SJCRH30 (cell line): ENCODE measurements around the gene STARD5. TPM values are rescaled to one million over a fixed set of nuclear protein-coding genes. Genes with fewer than 3 reads are reported as not detected.
A peak's percentile ranks its signal among the peaks of the same experiment; 100 is the strongest.
"Not testable (repeated sequence)": the region's sequence is repeated elsewhere in the genome, so short reads cannot be mapped to it uniquely, and the experiment has no call there.

Source experiments
- DNase-seq, 2 experiments: peaks; one replicate each; pipeline ENCODE4 v3.0.0-alpha.2; 2015 to 2020
- H3K27ac ChIP-seq: fragments of 250-450 bp; sonication (Bioruptor Pico); 2 replicates; pipeline ENCODE4 v1.5.1; 2020; ENCODE audit warnings: mild to moderate bottlenecking, moderate library complexity
- H3K27me3 ChIP-seq: fragments of 250-450 bp; sonication (Bioruptor Pico); 2 replicates; pipeline ENCODE4 v1.5.1; 2020; ENCODE audit warnings: mild to moderate bottlenecking, moderate library complexity
- H3K36me3 ChIP-seq: fragments of 250-450 bp; sonication (Bioruptor Pico); 2 replicates; pipeline ENCODE4 v1.5.1; 2020; ENCODE audit warnings: mild to moderate bottlenecking, moderate library complexity
- H3K4me1 ChIP-seq: fragments of 250-450 bp; sonication (Bioruptor Pico); 2 replicates; pipeline ENCODE4 v1.5.1; 2020; ENCODE audit warnings: mild to moderate bottlenecking, moderate library complexity
- H3K4me3 ChIP-seq: fragments of 250-450 bp; sonication (Bioruptor Pico); 2 replicates; pipeline ENCODE4 v1.5.1; 2020; ENCODE audit warnings: mild to moderate bottlenecking, moderate library complexity
- H3K9me3 ChIP-seq: fragments of 250-450 bp; sonication (Bioruptor Pico); replicated peaks from 2 replicates; pipeline ENCODE4 v1.5.1; 2020; ENCODE audit warnings: mild to moderate bottlenecking, moderate library complexity
- total RNA-seq: library from RNA; depleted of rRNA; stranded (reverse); fragments of >200 nt; shearing (Covaris generic); gene quantifications from 2 replicates; pipeline ENCODE4 v1.2.3, GENCODE V29; 2014

Gene STARD5
- total RNA-seq, 1 experiment from 2014 or later, result 3.8 TPM

DNA sequence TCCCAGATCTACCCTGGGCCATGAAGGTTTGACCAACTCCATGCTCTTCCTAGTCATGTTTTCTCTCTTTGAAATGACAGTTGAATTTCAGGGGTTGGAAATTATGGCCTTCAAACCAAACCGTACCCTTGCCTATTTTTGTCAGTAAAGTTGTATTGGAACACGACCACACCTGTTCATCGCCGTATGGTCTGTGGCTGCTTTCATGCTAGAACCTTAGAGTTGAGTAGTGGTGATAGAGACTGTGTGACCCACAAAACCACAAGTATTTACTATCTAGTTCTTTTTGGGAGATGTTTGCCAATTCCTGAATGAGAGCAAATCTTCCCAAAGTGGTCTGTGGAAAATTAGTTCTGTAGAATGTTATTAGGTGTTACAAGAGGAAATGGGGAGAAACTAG lies 24.0 kb upstream of the STARD5 start:
- H3K9me3 ChIP-seq, result no peaks in the 10 kb centered on the region
- no peaks in the 10 kb centered on the region for H3K4me1 ChIP-seq
- no peak overlapping the region for H3K27ac ChIP-seq
- no peaks in the 10 kb centered on the region for H3K36me3 ChIP-seq
- no peak for DNase-seq
- H3K27me3 ChIP-seq, result no peaks in the 10 kb centered on the region
- H3K4me3 ChIP-seq, result no peak overlapping the region

- no peaks in the 10 kb centered on the region for H3K9me3 ChIP-seq
- no peaks in the 10 kb centered on the region for H3K36me3 ChIP-seq
- H3K27me3 ChIP-seq, result no peaks in the 10 kb centered on the region
- no peak overlapping the region for H3K27ac ChIP-seq
- no peak for DNase-seq
- no peaks in the 10 kb centered on the region for H3K4me1 ChIP-seq
- no peak overlapping the region for H3K4me3 ChIP-seq
These were observed 22.7 kb upstream of the STARD5 start for GRCh38 chr15:81346611-81347010.

GRCh38 chr15:81343371-81343770 lies 19.4 kb upstream of the STARD5 start:
- Histone ChIP-seq H3K36me3 (no peaks in the 10 kb centered on the region), H3K9me3 (no peaks in the 10 kb centered on the region), H3K4me1 (no peaks in the 10 kb centered on the region), H3K27me3 (no peaks in the 10 kb centered on the region), H3K4me3 (no peak overlapping the region), H3K27ac (no peak overlapping the region)
- DNase-seq, result no peak

- Histone ChIP-seq H3K27me3 (no peaks in the 10 kb centered on the region), H3K9me3 (no peaks in the 10 kb centered on the region), H3K4me3 (no peak overlapping the region), H3K36me3 (no peaks in the 10 kb centered on the region), H3K27ac (no peak overlapping the region), H3K4me1 (no peaks in the 10 kb centered on the region)
- DNase-seq, result no peak
These were observed 17.4 kb upstream of the STARD5 start for GRCh38 chr15:81341351-81341750.

- Histone ChIP-seq H3K36me3 (no peaks in the 10 kb centered on the region), H3K4me1 (no peaks in the 10 kb centered on the region), H3K27me3 (no peaks in the 10 kb centered on the region), H3K9me3 (no peaks in the 10 kb centered on the region), H3K4me3 (no peak overlapping the region), H3K27ac (no peak overlapping the region)
- no peak for DNase-seq
These were observed 15.9 kb upstream of the STARD5 start for GRCh38 chr15:81339851-81340250.

DNA sequence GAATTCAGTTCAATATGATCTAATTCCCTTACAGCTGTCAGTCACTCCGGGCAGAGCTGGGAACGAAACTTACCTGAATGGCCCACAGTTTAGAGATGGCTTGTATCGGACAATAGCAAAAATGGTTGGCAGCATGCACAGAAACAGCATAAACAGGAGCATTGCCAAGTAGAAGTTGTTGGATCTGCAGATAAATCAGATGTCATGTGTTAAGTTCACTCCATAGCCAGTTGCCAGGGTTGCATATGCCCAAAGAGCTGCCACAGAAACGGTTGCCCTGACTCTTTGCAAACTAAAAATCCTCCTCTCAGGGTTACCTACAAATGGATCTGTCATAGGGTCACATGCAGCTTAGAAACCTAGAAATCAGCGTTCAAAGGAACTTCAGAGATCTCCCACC lies 15.4 kb upstream of the STARD5 start:
- H3K27me3 ChIP-seq, result no peaks in the 10 kb centered on the region
- DNase-seq, result no peak
- H3K4me1 ChIP-seq, result no peaks in the 10 kb centered on the region

DNA sequence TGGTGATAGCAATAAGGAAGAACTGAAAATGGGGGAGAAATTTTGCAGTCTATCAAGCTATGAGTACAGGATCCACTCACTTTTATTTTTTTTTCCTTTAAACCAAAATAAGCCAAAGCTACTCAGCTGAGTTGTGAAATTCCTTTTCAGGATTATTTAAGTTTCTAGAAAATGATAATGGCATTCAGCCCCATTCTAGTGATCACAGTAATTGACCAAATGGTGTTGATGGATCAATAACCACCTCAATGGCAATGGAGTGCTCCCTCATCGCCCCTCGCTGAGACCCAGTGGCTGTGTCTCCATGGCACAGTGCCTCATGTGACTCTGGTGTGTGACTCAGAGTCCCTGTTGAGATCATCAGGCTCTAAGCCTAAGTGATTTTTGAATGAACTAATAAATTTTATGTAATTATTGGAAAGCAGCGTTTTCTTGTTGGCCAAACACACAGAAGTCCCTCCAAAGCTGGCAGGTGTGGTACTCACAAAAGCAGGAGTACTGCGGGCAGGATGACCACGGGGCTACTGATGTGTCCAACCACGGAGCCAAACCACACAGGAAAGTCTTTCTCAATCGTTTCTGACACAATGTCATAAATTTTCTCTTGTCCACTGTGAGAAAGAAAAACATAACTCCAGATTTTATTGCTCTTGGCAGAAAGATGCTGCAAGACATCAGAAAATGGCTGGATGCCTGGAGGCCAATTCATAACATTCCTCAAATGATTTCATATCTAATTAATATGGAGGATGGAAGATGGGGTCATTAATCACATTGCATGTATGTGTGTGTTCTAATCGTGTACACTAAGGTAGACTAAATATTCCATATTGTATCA lies 14.4 kb upstream of the STARD5 start:
- no peak for DNase-seq
- Histone ChIP-seq H3K4me3 (no peak overlapping the region), H3K9me3 (no peaks in the 10 kb centered on the region), H3K27me3 (no peaks in the 10 kb centered on the region), H3K4me1 (no peaks in the 10 kb centered on the region), H3K27ac (no peak overlapping the region), H3K36me3 (no peaks in the 10 kb centered on the region)

More for the DNA sequence above, 15.4 kb upstream of the STARD5 start:
- Histone ChIP-seq H3K36me3 (no peaks in the 10 kb centered on the region), H3K4me3 (no peak overlapping the region), H3K27ac (no peak overlapping the region), H3K9me3 (no peaks in the 10 kb centered on the region)

DNA sequence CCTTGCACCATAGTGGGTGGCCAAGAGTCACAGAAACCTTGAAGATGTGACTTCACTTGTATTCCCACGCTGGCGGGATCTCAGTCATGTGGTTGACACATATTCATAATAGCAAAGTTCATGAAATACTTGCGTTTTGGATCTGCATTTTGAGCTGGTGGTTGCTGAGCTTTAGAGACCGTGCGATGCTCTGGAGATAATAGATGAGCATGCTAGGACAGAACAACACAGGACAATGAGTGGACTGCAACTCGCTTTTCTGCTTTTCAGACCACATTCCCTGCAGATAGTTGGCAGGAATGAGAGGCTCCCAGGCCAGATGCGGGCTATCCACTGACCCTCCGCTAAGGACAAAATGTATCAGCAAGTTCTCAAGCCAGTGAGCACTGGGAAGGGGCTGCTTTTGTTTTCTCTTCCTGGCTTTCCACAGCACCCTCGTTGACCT lies 13.8 kb upstream of the STARD5 start:
- no peak for DNase-seq

DNA sequence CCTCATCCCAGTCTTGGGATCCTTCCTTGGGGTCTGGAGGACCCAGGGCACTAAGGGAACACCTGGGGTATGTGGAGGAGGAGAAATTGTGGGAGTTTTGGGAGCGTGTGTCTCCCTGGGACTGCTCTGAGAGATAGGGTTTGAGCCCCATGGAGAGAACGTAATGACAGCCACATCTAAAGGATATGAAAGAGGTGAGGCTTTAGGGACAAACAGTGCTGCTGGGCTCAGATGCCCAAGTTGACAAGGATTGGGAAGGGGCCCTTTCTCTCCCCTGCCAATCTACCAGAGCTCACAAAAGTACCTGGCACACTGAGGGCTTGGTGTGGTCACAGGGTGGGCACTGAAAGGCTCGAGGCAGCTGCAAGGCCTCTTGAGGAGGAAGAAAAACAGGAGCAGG lies 13.3 kb upstream of the STARD5 start:
- Histone ChIP-seq H3K36me3 (no peaks in the 10 kb centered on the region), H3K27ac (no peak overlapping the region), H3K4me1 (no peaks in the 10 kb centered on the region), H3K9me3 (no peaks in the 10 kb centered on the region), H3K27me3 (no peaks in the 10 kb centered on the region), H3K4me3 (no peak overlapping the region)
- no peak for DNase-seq

More for the DNA sequence above, 13.8 kb upstream of the STARD5 start:
- no peaks in the 10 kb centered on the region for H3K36me3 ChIP-seq
- no peaks in the 10 kb centered on the region for H3K4me1 ChIP-seq
- H3K27ac ChIP-seq, result no peak overlapping the region
- H3K27me3 ChIP-seq, result no peaks in the 10 kb centered on the region
- H3K4me3 ChIP-seq, result no peak overlapping the region
- H3K9me3 ChIP-seq, result no peaks in the 10 kb centered on the region

GRCh38 chr15:81336568-81336967 lies 12.6 kb upstream of the STARD5 start:
- Histone ChIP-seq H3K27ac (no peak overlapping the region), H3K36me3 (no peaks in the 10 kb centered on the region), H3K9me3 (no peaks in the 10 kb centered on the region), H3K27me3 (no peaks in the 10 kb centered on the region), H3K4me1 (no peaks in the 10 kb centered on the region), H3K4me3 (no peak overlapping the region)
- DNase-seq, result no peak

DNA sequence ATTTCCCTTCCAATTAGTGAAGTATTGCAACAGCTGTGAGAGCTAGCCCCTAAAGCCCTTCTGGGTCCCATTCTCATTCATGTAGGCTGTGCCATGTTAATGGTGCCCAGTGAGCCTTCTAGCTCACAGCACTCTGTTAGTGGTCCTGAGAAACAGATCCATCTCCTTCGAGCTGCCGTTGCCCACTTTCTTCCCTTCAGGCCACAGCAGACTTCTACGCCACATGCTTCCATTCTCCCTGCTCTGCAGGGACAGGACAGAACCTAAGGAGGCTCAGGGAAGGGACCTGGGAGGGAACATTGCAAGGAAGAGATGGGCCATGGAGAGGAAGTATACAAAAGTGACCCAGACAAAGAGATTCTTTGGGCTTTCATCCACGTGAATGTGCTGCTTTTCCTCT lies 11.7 kb upstream of the STARD5 start:
- H3K36me3 ChIP-seq, result no peaks in the 10 kb centered on the region
- no peaks in the 10 kb centered on the region for H3K9me3 ChIP-seq
- DNase-seq, result peak in 1 of 2 experiments; percentile 15
- no peak overlapping the region for H3K4me3 ChIP-seq
- no peaks in the 10 kb centered on the region for H3K4me1 ChIP-seq
- no peaks in the 10 kb centered on the region for H3K27me3 ChIP-seq
- no peak overlapping the region for H3K27ac ChIP-seq

GRCh38 chr15:81334768-81335435 lies 11.0 kb upstream of the STARD5 start:
- no peak for DNase-seq
- Histone ChIP-seq H3K27me3 (no peaks in the 10 kb centered on the region), H3K4me1 (no peaks in the 10 kb centered on the region), H3K4me3 (no peak overlapping the region), H3K9me3 (no peaks in the 10 kb centered on the region), H3K36me3 (no peaks in the 10 kb centered on the region), H3K27ac (no peak overlapping the region)

DNA sequence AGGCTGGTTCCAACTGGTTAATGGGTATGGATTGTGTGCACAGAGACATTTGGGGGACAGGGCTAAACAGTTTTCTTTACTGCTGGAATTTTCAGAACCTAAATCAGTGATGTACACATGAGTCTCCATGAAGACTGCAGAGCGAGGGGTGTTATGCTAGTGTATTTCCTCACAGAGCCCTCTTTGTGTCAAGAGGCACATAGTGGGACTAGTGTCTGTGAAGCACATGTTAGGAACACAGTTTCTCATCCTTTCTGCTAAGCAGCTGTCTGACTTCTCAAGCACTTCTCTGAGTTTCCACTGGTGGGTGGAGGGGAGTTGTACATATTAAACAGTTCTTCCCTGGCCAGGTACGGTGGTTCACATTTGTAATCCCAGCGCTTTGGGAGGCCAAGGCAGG lies 9.4 kb upstream of the STARD5 start:
- Histone ChIP-seq H3K36me3 (no peaks in the 10 kb centered on the region), H3K9me3 (no peaks in the 10 kb centered on the region), H3K27me3 (no peaks in the 10 kb centered on the region), H3K4me1 (no peaks in the 10 kb centered on the region), H3K27ac (no peak overlapping the region), H3K4me3 (no peak overlapping the region)
- no peak for DNase-seq

DNA sequence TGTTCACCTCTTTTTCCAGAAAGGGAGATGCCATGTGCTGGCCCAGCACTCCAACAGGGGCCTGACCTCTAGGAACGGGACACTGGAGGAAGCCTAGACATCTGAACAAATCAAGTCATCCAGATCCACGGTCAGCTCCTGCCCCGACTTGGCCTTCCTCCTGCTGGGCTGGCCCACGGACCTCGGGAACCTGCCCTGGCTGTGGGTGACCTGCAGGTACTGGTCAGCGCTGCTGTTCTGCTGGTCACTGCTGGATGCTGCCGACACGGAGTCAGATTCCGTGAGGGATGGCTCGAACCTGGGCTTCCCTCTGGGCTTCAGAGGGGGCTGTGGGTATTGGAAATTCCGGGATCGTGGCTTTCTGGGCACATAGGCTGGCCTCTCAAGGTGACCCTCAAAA lies 8.4 kb upstream of the STARD5 start:
- Histone ChIP-seq H3K36me3 (no peaks in the 10 kb centered on the region), H3K4me1 (no peaks in the 10 kb centered on the region), H3K27ac (no peak overlapping the region), H3K9me3 (no peaks in the 10 kb centered on the region), H3K4me3 (no peak overlapping the region), H3K27me3 (no peaks in the 10 kb centered on the region)
- DNase-seq, result no peak

- Histone ChIP-seq H3K27me3 (no peaks in the 10 kb centered on the region), H3K4me3 (no peak overlapping the region), H3K36me3 (no peaks in the 10 kb centered on the region), H3K4me1 (no peaks in the 10 kb centered on the region), H3K9me3 (no peaks in the 10 kb centered on the region), H3K27ac (no peak overlapping the region)
- no peak for DNase-seq
These were observed 7.7 kb upstream of the STARD5 start for GRCh38 chr15:81331600-81331999.

GRCh38 chr15:81331141-81331540 lies 7.2 kb upstream of the STARD5 start:
- H3K4me1 ChIP-seq, H3K9me3 ChIP-seq, H3K4me3 ChIP-seq, H3K27me3 ChIP-seq, H3K27ac ChIP-seq, DNase-seq, H3K36me3 ChIP-seq: not testable (repeated sequence)
